C1 segment of cervical spinal cord (tissue), 14 donors: Measurements from ENCODE around the gene SPATA2.

ENCODE experiments used
- DNase-seq, 14 donors: peaks; one replicate each; lab custom pipeline; 2025; lab: John Stamatoyannopoulos, UW

The SPATA2 gene

DNA sequence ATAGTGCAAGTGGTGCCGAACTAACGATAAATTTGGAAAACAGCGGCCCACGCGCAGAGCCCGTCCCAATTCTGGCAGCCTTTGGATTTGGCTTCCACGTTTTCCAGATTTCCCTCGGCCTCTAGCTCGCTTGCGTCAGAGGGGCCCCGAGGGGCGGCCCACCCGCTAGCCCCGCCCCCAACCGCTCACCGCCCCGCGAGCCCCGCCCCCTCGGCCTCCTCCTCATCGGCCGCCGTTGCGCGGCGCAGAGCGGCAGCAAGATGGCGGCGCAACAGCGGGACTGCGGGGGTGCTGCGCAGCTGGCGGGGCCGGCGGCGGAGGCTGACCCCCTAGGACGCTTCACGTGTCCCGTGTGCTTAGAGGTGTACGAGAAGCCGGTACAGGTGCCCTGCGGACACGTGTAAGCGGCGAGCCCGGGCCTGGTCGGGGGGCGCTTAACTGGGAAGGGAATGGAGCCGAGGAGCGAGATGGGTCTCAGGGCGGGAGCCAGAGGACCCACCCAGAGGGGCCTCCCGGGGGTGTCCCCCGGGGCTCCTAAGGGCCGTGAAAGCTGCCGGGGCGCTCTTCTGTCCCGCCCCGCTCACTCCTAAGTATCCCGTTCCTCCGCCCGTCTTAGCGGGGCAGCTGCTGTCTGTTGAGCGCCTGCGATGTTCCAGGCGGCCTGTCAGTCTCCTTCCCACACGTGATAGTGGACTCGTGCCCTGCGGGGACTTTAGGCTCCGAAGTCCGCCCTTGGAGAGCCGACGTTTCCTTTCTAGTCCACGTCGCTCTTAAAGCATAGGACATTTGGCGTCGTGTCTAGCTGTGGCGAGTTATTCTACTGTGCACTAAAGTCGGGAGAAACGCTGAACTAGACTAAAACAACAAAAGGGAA is 21.1 kb upstream of the SPATA2 start, which contains the start of gene RNF114:
Gene RNF114, plus strand, starts transcription at position 245 of the 874 bp plus-strand sequence. Its CDS starts 16 bp downstream, at position 261.
- peak; percentile 41 to 94 (median 80) for DNase-seq

DNA sequence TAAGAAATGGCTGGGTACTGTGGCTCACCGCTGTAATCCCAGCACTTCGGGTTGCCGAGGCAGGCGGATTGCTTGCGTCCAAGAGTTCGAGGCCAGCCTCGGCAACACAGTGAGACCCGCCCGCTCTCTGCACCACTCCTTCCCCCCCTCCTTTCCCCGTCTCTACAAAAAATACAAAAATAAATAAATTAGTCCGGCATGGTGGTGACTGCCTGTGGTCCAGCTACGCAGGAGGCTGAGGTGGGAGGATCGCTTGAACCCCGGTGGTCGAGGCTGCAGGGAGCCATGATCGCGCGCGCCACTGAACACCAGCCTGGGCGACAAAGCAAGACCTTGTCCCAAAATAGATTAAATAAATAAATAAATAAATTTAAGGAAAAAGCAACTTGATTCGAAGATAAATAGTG is 20.4 kb upstream of the SPATA2 start:
- DNase-seq, result no peak

DNA sequence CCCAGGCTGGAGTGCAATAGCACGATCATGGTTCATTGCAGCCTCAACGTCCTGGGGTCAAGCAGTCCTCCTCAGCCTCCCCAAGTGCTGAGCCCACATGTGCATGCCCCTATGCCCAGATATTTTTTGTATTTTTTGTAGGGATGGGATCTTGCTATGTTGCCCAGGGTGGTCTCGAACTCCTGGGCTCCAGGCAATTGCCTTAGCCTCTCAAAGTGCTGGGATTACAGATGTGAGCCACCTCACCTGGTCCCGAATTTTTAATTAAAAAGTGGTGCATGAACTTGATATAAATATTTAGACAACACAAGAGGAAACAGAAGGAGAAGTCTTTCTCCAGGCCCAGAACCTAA is 13.8 kb upstream of the SPATA2 start:
- DNase-seq, result no peak

DNA sequence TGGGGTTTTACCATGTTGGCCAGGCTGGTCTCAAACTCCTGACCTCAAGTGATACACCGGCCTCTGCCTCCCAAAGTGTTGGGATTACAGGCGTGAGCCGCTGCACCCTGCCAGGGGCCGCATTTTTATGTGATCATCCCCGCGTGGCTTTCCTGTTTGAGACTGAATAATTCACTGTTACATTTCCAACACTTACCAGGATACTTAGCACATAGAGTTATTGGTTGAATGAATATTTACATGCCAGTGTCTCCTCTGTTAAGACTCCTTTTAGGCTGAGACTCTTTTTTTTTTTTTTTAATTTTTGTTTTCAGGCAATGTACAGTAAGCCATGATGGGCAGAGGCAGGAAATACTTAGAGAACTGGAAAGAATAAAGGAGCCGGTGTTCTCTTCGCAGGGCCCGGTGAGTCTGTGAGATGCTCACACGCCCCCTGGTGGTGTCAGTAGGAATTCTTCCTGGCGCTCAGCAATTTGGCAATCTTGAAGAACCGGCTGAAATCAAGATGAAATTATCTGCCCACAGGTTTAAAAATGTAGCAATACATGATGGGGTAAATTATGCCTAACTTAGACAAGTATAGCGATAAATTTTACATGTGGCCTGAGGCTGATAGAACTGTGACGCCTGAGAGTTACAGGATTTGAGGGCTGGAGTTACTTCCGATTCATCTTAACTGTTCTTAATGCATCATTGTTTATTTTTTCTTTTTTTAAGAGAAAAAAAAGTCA is 13.2 kb upstream of the SPATA2 start:
- peak in 12 of 14 donors; percentile 25 to 81 (median 59) for DNase-seq

DNA sequence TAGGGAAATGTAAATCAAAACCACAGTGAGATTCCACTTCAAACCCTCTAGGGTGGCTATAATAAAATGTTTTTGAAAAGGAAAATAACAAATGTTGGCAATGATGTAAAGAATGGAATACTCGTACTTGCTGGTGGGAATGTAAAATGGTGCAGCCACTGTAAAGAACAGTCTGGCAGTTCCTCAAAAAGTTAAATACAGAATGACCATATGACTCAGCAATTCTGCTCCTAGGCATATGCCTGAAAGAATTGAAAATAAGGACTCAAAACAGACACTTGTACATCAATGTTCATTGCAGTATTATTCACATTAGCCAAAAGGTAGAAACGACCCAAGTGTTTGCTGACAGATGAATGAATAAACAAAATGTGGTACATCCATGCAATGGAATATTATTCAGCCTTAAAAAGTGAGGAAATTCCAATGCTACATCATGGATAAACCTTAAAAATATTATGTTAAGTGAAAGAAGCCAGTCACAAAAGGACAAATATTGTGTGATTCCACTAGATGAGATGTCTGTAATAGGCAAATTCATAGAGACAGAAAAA is 10.6 kb upstream of the SPATA2 start:
- no peak for DNase-seq

DNA sequence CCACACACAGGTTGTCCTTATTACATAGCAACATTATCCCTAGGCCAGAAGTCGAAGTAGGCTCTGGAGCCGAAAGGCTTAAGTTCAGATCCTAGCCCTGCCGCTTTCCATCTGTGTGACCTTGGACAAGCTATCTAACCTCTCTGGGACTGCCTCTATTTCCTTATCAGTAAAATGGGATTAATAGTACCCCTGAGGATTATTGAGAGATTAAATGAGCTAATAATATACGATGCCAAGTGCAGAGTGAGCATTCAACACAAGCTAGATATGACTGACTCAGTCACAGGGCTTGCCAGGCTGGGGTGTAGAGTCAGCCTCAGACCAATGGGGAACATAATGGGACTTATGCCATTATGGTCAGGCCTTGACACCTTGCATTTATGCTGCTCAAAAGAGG is 8.9 kb upstream of the SPATA2 start:
- DNase-seq, result no peak

DNA sequence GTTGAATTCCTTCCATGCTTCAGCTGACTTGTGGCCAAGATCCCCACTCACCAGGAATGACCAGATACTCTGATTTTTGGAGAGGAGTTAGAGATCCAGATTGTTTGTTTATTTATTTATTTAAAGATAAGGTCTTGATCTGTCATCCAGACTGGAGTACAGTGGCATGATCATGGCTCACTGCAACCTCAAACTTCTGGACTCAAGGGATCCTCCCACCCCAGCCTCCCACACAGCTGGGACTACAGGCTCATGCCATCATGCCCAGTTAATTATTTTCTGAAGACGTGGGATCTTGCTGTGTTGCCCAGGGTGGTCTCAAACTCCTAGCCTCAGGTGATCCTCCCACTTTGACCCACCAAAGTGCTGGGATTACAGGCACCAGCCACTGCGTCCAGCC is 4.1 kb upstream of the SPATA2 start:
- DNase-seq, result no peak

DNA sequence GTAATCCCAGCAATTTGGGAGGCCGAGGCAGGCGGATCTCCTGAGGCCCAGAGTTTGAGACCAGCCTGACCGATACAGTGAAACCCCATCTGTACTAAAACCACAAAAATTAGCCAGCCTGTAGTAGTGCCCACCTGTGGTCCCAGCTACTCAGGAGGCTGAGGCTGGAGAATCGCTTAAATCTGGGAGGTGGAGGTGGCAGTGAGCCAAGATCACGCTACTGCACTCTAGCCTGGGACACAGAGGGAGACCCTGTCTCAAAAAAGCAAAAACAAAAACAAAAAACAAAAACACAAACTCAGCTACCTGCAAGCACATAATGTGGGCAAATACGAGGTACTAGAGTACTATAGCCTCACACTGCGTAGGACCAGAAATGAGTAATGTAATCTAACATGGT is 3.7 kb upstream of the SPATA2 start:
- DNase-seq, result no peak

DNA sequence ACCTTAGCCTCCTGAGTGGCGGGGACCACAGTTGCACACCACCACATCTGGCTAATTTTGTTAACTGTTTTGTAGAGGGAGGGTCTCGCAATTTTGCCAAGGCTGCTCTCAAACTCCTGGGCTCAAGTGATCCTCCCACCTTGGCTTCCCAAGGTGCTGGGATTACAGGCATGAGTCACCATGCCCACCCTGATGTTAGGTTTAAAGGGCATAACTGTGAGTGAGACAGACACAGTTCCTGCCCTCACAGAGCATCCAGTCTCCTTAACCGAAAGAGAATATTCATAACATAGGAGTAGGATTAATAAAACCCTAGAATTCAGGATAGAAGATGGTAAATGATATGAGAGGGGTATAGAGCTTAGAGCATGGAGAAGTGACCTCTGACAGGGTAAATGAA is 3.1 kb upstream of the SPATA2 start:
- no peak for DNase-seq

DNA sequence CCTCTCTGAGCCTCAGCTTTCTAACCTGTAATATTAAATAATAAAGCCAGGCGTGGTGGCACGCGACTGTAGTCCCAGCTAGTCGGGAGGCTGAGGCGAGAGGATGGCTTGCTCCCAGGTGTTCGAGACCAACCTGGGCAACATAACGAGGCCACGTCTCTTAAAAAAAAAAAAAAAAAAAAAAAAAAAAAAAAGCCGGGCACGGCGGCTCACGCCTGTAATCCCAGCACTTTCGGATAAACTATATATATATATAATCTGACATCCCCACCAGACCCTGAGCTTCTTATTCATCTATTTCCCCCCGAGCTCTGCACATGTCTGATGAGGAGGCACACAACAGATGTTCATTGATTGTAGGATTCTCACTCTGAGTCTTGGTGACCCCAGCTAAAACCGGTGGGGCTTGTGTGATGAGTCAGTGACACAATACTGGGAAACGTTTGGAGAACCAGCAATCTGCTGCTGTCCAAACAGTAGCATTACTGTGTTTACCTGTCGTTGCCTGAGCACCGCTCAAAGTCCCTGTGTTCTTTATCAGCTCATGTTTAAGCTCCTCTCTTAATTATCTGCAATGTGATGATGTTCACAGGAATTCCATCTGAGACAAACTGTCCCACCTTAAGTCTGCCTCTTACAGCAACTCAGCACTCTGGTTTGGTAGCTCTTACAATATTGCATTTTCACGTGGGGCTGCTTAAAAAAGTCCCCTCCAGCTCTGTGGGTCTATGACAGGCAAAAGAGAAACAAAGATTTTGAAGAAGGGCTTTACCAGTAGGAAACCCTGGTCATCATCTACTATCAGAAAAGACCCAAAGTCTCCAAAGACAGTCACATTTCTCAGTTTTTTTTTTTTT is 1.0 kb upstream of the SPATA2 start:
- DNase-seq, result no peak

DNA sequence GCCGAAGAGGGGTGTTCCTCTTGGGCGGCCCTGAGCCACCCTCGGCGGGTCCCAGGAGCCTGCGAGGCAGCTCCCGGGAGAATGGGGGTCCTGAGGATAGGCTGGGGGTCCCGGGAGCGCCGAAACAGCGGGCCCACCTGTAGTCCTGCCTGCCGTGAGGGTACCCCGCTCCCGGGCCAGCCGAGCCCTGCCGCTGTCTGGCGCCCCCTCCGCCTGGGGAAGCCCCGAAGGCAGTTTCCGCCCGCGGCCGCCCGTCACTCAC is 280 bp downstream of the SPATA2 start:
- DNase-seq, result peak in 1 of 14 donors; percentile 37

DNA sequence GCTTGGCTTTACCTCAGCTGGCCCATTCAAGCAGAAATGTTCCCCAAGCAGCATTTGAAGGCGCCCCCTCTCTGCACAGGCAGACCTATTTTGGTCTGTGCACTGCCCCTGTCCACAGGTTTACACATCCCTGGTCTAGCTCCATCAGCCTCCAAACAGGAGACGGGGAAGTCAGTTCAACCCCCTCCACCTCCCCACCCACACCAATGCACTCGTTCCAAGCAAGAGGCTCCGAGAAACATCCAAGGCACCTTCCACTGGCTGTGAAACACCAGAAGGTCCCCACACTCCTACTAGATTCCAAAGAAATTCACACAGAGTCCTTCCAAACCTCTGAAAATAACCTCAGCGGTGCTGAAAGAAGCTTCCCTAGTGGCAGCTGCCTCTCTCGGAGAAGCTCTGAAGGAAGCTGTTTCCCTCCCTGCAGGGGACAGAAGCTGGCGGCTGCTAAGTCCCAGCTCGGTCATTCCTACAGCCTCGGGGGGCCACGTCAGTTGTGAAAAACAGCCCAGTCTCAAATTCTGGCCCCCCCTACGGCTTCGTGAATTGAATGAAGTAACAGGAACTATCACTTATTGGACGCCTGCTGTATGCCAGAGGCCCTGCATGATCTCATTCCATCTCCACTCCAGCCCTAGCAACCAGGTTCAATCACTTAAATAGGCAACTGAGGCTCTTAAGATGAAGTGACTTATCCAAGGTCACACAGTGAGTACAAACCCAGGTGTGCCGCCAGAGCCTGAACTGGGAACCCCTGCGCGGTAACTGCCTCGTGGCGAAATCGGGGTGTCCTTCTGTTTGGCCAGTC is 815 bp downstream of the SPATA2 start:
- peak in 4 of 14 donors; percentile 15 to 57 (median 49) for DNase-seq

DNA sequence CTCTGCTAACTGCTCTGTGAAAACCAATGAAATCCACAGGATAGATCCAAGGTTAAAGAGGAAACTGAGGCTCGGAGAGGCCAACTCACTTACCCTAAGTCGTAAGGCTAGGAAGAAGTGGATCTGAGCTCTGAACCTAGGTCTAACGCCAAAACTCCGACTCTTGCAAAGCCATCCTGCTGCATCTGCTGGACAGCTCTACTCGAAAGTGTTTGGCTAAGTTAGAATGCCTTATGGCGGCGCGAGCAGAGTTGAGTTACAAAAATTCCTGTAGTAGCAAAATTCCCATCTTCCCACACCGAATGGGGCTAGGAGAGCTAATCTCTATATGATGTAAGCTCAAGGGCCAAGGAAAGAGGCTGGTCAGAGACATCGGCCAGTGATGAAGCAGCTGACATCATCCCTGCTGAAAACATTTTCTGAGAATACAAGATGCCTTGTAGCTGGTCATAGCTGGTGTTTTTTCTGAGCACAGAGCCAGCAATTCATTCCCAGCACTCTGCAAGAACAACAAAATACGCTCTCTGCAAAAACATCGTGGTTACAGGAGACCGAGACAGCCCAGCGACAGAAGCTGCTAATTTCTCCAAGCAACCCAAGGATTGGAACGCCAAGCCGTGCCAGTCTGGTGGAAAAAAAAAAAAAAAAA is 1.8 kb downstream of the SPATA2 start:
- DNase-seq, result peak in 10 of 14 donors; percentile 21 to 70 (median 44)

DNA sequence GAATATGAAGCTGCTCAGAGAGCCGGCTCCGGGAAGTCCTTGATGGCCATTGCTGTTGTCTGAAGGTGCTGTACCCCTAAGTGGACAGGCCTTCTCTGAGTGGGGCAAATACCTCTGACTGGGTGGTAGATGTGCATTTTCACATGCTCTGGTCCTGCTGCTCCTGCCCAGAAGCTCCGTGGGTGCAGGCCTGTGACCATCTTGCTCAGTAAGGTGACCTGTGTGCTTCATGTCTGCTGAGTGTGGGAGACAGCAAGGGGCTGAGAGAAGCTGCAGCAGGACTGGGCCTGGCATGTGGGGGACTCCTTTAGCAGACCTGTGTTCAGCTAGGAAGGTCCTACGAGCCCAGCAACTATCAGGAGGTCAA is 5.0 kb downstream of the SPATA2 start:
- peak in 1 of 14 donors; percentile 70 for DNase-seq

DNA sequence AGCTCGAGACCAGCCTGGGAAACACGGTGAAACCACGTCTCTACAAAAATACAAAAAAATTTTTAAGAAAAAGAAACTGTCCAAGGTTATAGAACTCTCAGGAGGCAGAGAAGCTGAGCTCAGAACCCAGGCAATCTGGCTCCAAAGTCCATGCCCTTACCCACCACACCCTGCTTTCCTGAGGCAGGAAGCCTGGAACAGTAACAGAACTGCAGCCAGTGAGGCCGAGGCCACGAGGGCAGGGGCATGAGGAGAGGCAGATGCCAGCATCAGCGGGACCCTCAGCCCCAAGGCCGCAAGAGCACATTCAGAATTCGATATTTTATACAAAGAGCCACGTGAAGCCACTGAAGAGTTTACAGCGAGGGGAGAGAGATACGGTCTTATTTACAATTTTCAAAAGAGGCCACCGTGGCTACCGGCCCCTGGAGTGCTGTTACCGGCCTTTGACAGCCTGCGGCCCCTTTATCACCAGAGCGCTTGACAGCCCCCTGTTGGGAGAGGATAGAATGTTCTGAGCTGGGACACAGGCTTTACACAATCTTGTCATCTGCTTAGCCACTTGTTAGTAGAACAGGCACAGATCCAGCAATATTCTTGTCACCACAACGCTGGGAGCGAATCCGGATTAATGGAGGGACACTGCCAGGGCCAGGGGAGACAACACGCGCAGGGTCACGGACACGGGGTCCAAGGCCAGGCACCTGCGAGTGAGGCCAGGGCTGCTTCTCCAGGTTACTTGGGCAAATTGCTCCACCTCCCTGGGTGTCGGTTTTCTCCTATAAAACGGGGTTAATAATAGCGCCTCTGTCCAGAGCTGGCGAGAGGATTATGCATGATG is 5.6 kb downstream of the SPATA2 start:
- DNase-seq, result peak in 9 of 14 donors; percentile 19 to 81 (median 54)

DNA sequence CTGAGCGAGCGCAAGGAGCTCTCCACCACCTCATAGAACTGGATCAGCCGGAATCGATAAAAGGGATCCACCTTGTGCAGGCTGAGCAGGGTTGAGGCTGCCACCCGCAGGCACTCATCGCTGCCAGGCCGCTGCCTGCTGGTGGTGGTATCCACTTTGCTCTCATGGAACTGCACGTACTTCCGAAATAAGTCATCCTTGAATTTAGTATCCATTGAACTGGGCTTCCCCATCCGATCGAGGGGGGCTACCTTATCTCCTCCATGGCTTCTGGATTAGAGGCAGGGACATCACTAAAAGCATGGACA is 7.1 kb downstream of the SPATA2 start:
- DNase-seq, result no peak

DNA sequence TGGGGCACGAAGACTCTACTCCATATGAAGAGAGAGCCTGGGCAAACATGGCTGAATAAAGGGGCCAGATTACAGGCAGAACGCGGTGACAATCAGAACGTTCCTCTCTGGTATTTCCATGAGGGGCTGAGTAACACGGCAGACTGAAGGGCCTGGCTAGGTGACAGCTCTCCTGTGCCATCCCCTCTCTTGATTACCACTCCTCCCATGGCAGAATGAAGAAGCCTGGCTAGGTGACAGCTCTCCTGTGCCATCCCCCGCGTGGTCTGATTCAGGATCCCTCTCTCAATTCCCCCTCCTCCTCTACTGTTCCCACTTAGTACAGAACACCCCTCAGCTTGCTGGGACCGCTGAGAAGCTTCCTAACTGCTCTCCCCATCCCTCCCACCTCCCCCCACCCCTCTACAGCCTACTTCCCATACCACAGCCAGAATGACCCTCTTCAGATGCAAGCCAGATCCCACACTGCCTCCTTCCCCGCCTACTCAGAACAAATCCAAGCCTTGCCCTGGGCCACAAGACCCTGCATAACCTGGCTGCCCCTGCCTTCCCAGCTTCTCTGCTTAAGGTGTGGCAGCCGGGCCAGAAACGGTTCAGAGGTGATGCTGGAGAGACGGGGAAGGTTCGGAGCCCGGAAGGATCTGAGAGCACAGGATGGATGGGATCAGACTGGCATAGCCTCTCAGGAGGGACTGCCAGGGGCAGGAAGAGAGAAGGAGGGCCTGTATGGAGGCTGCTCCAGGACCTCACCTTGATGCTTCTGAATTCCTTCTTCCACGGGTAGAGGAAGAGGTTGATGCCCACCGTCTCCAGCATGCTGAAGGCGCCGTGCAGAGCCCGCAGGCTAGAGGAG is 7.7 kb downstream of the SPATA2 start:
- no peak for DNase-seq

DNA sequence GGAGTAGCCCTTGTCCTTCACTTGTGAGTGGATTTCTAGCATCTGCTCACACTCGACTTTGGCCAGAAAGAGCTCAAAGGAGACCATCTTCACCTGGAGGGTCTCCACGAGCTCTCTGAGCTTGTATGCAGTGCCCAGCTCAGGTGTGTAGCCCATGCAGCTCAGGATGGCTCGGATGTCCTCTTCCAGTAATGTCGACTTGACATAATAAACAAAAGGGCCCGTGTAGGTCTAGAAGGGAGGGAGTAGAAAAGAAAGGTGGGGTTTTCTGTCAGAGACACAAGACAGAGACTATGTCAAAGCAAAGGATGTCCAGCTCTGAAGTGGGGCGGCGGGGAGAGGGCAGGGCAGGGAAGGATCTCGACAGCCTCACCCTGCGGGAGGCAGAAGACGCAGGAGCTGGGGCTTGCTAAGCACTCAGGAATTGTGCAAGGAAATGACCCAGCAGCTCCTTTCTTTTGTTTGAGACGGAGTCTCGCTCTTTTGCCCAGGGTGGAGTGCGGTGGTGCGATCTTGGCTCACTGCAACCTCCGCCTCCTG is 8.6 kb downstream of the SPATA2 start:
- DNase-seq, result no peak
